ENCODE measurements around the gene COL18A1.
"Not testable (repeated sequence)": the region's sequence is repeated elsewhere in the genome, so short reads cannot be mapped to it uniquely, and the experiment has no call there.

COL18A1 gene

GRCh38 chr21:45491623-45492022, 86.7 kb downstream of the COL18A1 start:
- no peak for DNase-seq (ENCODE audit: low read depth in 1 of 2, low spot score in 1 of 2)

GRCh38 chr21:45492765-45493164, 87.8 kb downstream of the COL18A1 start:
- no peak for DNase-seq (ENCODE audit: low read depth in 1 of 2, low spot score in 1 of 2)

- DNase-seq (ENCODE audit: low read depth in 1 of 2, low spot score in 1 of 2) = no peak
Measured at GRCh38 chr21:45493401-45494001, 88.5 kb downstream of the COL18A1 start.

GRCh38 chr21:45494135-45494850, 89.3 kb downstream of the COL18A1 start:
- no peak for DNase-seq (ENCODE audit: low read depth in 1 of 2, low spot score in 1 of 2)

- no peak for DNase-seq (ENCODE audit: low read depth in 1 of 2, low spot score in 1 of 2)
Measured at GRCh38 chr21:45494851-45495680, 90.1 kb downstream of the COL18A1 start.

- no peak for DNase-seq (ENCODE audit: low read depth in 1 of 2, low spot score in 1 of 2)
Measured at GRCh38 chr21:45496151-45496967, 91.4 kb downstream of the COL18A1 start.

GRCh38 chr21:45496968-45497845, 92.2 kb downstream of the COL18A1 start:
- no peak for DNase-seq (ENCODE audit: low read depth in 1 of 2, low spot score in 1 of 2)

- DNase-seq (ENCODE audit: low read depth in 1 of 2, low spot score in 1 of 2) = no peak
Measured at GRCh38 chr21:45497846-45498645, 93.1 kb downstream of the COL18A1 start.

- no peak for DNase-seq (ENCODE audit: low read depth in 1 of 2, low spot score in 1 of 2)
Measured at GRCh38 chr21:45498646-45499000, 93.7 kb downstream of the COL18A1 start.

- DNase-seq (ENCODE audit: low read depth in 1 of 2, low spot score in 1 of 2) = no peak
Measured at GRCh38 chr21:45499201-45499750, 94.3 kb downstream of the COL18A1 start.

- no peak for DNase-seq (ENCODE audit: low read depth in 1 of 2, low spot score in 1 of 2)
Measured at GRCh38 chr21:45499970-45500577, 95.1 kb downstream of the COL18A1 start.

GRCh38 chr21:45501081-45502005, 96.4 kb downstream of the COL18A1 start:
- not testable (repeated sequence) for DNase-seq (ENCODE audit: low read depth in 1 of 2, low spot score in 1 of 2)

- DNase-seq (ENCODE audit: low read depth in 1 of 2, low spot score in 1 of 2) = no peak
Measured at GRCh38 chr21:45502006-45502345, 97.0 kb downstream of the COL18A1 start.

GRCh38 chr21:45502600-45502999, 97.6 kb downstream of the COL18A1 start:
- no peak for DNase-seq (ENCODE audit: low read depth in 1 of 2, low spot score in 1 of 2)

- not testable (repeated sequence) for DNase-seq (ENCODE audit: low read depth in 1 of 2, low spot score in 1 of 2)
Measured at GRCh38 chr21:45503226-45503625, 98.3 kb downstream of the COL18A1 start.

- DNase-seq (ENCODE audit: low read depth in 1 of 2, low spot score in 1 of 2) = no peak
Measured at GRCh38 chr21:45504021-45504515, 99.1 kb downstream of the COL18A1 start.

All from stimulated activated CD4-positive, alpha-beta T cell treated with anti-CD3 and anti-CD28 coated beads, Interleukin-15, amount 100 ng/mL, for 1 hour (primary cell).